ENCODE measurements around the gene FSHB.

DNA sequence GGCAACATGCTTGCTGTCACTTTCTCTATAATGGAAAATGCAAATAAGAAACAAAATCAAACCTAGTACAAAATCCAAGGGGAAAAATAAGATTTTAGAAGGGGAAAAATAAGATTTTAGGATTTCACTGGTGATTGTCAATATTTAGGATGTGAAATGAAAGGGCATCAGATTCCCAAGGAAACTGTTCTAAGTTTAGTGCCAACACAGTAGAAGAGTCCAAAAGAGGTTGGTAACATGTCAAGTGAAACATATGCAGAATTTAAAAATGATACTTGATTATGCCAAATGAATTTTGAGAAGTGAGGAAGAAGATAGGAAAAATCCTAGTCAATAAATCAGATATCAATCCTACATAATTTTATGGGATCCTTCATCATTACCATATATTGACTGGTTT lies 46.4 kb downstream of the FSHB start:
- TF ChIP-seq CTCF (IDR thresholded peaks at IDR 0.05), result no peak
- no peak for TF ChIP-seq ZFX (IDR thresholded peaks at IDR 0.05; ENCODE audit: borderline replicate concordance)
